GM21367 (cell line): ENCODE measurements around the gene RNF150.

Experiments used
- ATAC-seq: cut with Tn5 transposase; IDR thresholded peaks from one replicate; pipeline ENCODE4 v1.9.1; 2021; ENCODE audit not compliant: unreplicated experiment

The RNF150 gene

GRCh38 chr4:141132072-141132708 is 1.1 kb downstream of the RNF150 start:
- no peak for ATAC-seq

GRCh38 chr4:141131723-141132071 is 1.6 kb downstream of the RNF150 start:
- ATAC-seq, result no peak

DNA sequence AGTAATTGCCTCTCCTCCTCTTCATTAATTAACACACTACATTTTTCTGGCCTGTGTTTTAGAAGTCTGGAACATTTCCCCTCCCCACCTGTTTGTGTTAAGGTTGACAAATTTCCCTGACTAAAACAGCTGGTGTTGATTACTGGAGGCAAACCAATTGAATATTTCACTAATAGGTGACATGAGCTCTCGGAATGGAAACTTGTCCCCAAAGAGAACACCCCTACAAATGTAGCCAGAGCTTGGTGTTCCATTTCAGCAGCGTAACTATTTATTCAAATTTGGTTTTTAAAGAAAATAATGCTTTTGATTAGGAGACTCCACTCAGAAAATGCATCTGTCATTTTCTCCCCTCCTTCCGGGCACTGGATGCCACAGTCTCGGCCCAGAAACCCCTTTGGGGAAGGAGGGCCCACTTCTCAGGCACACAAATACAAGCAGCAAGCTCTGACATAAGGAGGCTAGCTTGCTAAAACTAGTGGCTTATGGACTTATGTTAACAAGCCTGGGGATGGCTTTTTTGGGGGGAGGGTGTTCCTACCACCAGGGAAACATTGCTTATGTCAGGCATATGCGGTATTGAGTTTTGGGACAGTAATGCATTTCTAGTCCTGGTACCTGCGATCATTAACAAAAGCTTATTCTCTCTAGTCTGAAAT is 2.2 kb downstream of the RNF150 start:
- ATAC-seq, result no peak

GRCh38 chr4:141127884-141128283 is 5.4 kb downstream of the RNF150 start:
- no peak for ATAC-seq

- no peak for ATAC-seq
Observed at GRCh38 chr4:141126769-141127168, 6.5 kb downstream of the RNF150 start.

- no peak for ATAC-seq
Observed at GRCh38 chr4:141124224-141124623, 9.0 kb downstream of the RNF150 start.

DNA sequence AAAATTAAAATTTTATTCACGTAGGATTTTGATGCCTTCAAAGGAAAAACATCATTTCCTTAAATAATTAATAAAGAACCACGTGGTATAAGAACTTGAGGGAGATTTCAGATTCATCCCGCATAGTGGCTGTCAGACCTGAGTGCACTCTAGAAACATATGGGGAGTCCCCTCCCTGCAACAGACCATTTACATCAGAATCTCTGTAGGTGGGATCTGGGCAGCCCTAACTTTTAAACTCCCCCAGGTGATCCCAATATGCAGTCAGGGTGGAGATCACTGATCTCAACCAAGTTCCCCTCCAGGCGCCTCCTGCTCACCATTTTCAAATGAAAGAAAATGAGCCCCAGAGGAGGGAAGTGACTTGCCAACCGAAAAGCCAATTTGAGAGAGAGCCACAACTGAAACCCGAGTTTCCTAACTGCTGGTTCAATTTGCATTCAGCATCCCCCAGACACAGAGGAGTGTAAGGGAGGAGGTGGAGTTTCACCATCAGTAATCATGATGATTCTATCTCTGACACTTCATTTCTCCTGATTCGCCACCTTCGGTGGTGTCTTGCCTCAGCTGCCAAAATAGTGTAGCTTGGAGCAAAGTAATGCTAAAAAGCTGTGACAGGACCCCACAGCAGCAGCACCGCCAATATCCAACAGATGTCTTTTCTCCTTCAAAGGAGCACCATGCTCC is 11.4 kb downstream of the RNF150 start:
- ATAC-seq, result no peak

- ATAC-seq, result no peak
Observed at GRCh38 chr4:141121101-141121500, 12.2 kb downstream of the RNF150 start.

GRCh38 chr4:141120036-141120593 is 13.2 kb downstream of the RNF150 start:
- no peak for ATAC-seq

DNA sequence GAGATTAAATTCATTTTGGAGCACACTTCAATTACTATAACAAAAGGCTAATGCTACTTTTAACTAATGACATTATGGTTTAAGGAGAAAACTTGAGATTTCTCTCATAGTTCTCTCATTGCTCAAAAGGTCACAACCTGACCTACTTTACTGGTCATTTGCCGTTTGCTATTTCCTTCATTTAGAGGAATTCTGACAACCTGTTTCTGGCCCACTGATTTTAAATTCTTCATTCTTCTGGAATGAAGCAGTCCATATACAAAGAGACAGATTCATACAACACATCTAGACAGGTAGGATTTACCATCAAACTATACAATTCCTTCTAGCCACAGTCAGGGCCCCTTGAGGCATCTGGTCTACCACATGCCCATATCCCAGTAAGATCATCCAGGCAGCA is 14.2 kb downstream of the RNF150 start:
- no peak for ATAC-seq

GRCh38 chr4:141118381-141118780 is 14.9 kb downstream of the RNF150 start:
- no peak for ATAC-seq

DNA sequence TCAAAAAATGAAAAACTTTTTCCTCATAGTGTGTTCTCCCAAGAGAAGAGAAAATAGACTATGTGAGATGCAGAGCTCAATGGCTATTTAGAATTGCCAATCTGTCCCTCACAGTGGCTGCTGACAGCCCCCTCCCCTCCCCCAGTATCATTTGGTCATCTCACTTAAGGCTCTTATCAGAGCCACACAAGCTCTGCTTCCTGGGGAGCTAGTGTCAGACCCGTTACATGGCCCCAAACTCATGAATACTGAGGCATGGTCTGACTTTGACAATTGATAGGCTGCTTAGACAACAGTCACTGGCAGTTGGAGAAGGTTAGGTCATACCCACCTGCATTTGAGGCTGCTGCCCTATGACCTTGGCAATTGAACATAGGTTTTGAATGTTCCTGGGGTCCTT is 15.3 kb downstream of the RNF150 start:
- ATAC-seq, result no peak

DNA sequence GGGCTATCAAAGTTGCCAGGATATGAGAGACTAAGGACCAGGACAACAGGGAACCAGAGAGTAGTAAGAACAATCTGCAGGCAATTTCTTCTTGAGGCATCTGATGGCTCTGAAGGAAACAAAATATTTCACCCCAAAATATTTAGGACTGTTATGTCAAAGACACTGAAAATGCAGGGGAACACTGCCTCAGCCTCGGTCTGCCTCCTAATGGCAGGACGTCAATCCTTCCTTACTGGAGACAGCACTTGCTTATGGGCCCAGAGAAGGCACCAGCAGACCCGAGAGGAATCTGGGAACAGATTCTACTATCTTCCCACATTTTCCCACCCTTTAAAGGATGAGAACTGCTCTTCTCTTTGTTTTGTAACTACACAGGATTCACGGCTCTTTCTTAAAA is 23.3 kb downstream of the RNF150 start:
- ATAC-seq, result no peak

DNA sequence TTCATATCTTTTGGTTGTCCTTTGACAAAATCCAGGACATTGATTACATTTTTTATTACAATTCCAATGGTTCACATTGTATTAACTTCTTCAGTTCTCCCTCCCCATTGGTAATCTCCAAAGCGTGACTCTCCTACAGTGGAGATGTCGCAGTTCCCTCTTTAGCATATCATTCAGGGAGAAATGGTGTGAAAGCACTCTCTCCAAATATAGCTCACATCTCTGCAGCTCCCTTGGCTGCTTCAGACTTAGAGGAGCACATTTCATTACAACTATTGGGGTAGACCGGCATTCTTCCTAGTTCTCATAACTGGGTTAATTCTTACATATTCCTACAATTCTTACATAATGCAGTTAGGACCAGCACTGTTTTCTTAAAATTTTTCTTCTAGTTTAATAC is 25.3 kb downstream of the RNF150 start:
- no peak for ATAC-seq

DNA sequence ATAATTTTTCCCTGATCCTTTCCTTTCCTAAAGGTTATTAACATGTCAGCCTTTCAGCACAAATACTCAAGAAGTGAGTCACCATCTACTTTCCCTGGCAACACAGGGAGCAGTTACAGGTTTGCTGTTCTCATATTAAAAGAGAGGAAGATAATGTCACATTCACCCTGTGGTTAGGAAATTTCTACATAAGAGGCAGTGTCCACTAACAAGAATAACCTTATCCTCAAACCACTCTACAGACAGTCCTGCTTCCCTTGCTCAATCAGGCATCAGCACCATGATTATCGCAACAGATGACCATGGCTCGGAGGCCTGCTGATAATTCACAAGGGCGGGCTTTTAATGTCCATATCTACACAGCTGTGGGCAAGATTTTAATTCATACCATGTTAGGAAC is 30.9 kb downstream of the RNF150 start:
- no peak for ATAC-seq

DNA sequence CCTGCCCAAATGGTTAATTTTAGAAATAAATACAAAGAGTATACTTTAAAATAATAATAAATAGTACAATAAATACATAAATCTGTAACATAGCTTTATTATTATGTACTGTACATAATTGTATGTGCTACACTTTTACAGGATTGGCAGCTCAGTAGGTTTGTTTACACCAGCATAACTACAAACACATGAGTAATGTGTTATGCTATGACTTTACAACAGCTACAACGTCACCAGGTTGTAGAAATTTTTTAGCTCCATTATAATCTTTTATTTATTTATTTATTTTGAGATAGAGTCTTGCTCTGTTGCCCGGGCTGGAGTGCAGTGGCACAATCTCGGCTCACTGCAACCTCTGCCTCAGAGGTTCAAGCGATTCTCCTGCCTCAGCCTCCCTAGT is 31.8 kb downstream of the RNF150 start:
- no peak for ATAC-seq

- ATAC-seq, result no peak
Observed at GRCh38 chr4:141099326-141099725, 33.9 kb downstream of the RNF150 start.

GRCh38 chr4:141098163-141098562 is 35.1 kb downstream of the RNF150 start:
- no peak for ATAC-seq

GRCh38 chr4:141090473-141090872 is 42.8 kb downstream of the RNF150 start:
- no peak for ATAC-seq

DNA sequence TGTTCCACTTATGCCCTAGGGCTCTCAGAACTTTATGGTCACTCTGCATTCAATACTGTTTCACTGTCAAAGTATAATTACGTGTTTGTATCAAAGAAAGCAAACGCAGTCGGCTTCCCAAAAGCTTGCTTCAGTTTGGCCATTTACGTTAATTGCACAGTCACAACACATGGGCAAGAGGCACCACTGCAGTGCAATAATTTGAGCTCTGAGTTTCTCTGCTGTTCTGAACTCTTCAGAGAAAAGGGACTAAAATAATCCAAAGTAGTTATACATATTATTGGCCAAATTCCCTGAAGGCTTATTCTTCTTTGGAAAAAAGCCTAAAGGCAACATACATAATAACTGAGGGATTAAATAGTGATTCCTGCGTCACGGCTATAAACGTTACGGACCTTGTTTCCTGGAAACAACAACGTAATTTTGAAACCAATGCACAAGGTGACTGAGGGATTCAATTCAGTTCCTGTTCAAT is 51.3 kb downstream of the RNF150 start:
- ATAC-seq, result no peak

GRCh38 chr4:141080668-141081067 is 52.6 kb downstream of the RNF150 start:
- no peak for ATAC-seq

GRCh38 chr4:141079393-141079930 is 53.8 kb downstream of the RNF150 start:
- no peak for ATAC-seq
